ENCODE measurements around the gene SRM.

GRCh38 chr1:11109047-11109760 lies 49.4 kb upstream of the SRM start:
- TF ChIP-seq, protein P1, sequence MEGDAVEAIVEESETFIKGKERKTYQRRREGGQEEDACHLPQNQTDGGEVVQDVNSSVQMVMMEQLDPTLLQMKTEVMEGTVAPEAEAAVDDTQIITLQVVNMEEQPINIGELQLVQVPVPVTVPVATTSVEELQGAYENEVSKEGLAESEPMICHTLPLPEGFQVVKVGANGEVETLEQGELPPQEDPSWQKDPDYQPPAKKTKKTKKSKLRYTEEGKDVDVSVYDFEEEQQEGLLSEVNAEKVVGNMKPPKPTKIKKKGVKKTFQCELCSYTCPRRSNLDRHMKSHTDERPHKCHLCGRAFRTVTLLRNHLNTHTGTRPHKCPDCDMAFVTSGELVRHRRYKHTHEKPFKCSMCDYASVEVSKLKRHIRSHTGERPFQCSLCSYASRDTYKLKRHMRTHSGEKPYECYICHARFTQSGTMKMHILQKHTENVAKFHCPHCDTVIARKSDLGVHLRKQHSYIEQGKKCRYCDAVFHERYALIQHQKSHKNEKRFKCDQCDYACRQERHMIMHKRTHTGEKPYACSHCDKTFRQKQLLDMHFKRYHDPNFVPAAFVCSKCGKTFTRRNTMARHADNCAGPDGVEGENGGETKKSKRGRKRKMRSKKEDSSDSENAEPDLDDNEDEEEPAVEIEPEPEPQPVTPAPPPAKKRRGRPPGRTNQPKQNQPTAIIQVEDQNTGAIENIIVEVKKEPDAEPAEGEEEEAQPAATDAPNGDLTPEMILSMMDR (conservative IDR thresholded peaks at IDR 0.05; ENCODE audit: low read length): no peak
- no peak for TF ChIP-seq EZH2phosphoT487 (IDR thresholded peaks at IDR 0.05; ENCODE audit: borderline replicate concordance, low read depth, low read length)

Data from OCI-LY7 (cell line).